Muscle of back (tissue), 11 donors: ENCODE results near the gene MLH3. TPM values are rescaled to one million over a fixed set of nuclear protein-coding genes. Genes with fewer than 3 reads are reported as not detected.
A peak's percentile ranks its signal among the peaks of the same experiment; 100 is the strongest.

ENCODE experiments used
- DNase-seq, 3 donors: peaks; one replicate each; pipeline versions ENCODE4 v3.0.0 to v3.0.0-alpha.2; 2013
- polyA plus RNA-seq, 10 donors: library from polyadenylated mRNA; unstranded; fragments of 120-200 nt; gene quantifications; one replicate each; pipeline ENCODE4 v1.2.1, GENCODE V29; 2013; ENCODE audit not compliant: insufficient read length in 10 of 10

Gene MLH3
- polyA plus RNA-seq, 10 donors, result 15.0 to 31.9 (median 20.7) TPM

DNA sequence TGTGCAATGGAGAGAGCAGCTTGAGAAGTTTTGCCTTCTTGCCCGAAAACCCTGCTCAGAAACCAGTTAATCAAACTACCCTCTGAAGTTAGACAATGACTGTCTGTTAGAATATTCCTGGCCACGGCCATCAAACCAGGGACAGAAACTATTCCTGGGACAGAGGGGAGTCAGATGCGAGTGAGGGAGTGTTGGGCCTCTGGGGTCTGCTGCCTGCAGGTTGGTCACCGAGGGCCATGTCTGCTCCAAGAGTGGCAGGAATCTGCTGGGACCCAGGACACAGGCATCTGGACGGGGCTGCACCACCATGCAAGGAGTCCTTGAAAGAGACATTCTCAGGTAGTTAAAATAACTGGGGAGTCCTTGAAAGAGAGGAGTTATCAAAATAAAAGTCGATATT lies 65.5 kb downstream of the MLH3 start:
- DNase-seq, result no peak

DNA sequence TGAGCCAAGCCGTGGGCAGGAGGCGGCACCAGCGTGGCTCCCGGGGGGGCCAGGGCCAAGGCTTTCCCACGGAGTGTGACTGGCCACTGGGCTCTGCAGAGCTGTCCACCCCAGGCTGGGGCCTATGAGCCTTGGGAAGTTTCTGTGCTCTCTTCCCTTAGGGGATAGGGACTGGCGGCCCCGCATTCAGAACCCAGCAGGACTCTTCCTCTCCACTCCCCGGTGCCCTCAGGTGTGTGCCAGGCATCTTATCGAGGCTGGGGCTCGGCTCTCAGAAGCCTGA lies 66.3 kb downstream of the MLH3 start:
- no peak for DNase-seq

DNA sequence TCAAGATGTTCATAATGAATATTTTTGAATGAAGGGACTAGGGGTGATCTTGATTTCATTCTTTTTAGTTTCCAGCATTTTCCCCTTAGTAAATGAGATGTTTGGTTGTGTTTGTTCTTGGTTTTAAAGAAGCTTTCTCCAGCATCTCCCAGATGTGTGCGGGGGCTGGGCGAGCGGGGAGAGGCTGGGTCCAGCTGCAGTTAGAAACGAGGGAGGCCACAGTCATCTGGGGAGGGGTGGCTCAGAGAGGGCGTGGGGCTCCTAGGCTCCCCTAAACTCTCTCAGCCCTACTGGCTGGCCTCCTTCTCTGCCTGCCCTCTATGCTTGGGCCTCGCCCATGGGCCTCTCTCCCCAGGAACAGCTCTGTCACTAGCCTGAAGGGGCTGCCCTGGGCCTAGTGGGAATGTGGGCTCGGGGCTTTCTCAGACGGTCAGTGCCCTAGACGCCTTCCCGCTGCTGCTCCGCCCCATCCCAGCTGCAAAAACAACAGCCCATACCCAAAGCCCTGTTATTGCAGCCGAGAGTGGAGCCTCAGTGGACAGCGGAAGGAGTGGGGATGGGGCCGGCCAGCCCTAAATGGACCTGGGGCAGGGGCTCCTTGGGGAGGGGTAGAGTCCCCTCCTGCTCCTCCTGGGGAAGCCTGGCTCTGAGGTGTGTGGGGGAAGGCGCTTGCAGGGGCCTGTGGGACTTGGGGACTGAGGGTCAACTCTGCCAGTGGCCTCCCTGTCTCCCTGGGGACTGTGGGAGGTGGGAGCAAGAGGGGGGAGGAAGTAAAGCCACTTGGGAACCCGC lies 66.8 kb downstream of the MLH3 start:
- peak in 1 of 3 donors; percentile 80 for DNase-seq

DNA sequence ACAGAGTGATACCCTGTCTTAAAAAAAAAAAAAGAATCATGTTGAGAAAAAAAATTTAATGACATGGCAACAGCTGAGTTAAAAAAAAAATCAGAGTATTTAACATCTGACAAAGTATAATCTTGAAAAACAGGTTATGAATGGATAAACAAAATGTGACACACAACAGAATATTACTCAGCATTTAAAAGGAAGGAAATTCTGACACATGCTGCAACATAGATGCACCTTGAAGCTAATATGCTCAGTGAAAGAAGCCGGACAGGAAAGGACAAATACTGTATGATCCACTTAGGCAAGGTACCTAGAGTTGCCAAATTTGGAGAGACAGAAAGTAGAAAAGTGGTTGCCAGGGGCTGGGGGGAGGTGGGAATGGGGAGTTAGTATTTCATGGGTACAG lies 67.9 kb downstream of the MLH3 start:
- DNase-seq, result no peak

DNA sequence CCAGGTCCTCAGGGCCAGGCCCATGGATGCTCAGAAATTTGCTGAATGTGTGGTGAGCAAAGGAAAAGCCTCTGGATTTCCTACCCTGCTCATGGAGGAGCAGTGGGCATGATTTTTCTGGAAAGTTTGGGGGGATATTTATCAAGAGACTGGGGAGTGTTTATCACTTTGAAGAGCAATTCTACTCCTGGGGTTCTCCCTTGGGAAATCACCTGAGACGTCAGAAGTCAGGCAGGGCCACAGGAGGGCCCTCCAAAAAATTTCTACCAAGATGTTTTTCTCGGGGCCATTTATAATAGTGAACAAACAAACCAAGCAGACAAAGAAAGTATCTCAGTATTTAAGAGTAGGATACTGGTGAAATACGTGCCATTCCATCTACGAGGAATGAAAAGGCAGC lies 68.6 kb downstream of the MLH3 start:
- DNase-seq, result no peak

DNA sequence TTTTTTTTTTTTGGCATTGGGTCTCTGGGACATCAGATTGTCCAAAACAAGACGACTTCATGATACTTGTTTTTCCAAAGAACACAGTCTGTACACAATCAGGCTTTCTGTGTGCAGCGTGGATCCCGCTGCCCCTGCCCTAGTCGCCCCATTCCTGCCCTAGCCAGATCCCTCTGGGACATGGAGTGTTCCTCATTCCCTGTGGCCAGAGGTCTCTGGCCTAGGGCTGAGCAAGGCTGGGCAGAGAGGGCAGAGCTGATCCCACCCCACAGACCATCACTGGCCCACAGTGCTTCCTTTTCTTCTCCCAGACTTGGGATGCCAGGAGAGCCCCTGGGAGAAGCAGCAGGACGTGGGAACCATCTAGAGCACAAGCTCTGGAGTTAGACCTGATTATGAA lies 69.4 kb downstream of the MLH3 start:
- DNase-seq, result peak in 1 of 3 donors; percentile 32

DNA sequence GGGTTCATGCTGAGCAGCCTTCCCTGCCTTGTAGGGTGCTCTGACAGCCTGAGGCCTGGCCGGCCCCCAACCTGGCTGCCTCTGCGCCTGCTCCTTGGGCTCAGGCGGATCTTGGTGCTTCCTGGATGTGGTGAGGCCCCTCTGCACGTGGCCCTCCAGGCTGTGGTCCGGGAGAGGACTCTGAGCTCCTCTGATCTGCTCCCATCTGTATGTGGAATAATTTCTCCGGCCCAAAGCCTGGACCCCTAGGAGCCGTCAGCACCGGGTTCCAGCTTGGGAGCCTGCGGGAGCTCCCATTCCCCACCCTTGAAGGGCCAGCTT lies 69.8 kb downstream of the MLH3 start:
- DNase-seq, result peak in 1 of 3 donors; percentile 48

DNA sequence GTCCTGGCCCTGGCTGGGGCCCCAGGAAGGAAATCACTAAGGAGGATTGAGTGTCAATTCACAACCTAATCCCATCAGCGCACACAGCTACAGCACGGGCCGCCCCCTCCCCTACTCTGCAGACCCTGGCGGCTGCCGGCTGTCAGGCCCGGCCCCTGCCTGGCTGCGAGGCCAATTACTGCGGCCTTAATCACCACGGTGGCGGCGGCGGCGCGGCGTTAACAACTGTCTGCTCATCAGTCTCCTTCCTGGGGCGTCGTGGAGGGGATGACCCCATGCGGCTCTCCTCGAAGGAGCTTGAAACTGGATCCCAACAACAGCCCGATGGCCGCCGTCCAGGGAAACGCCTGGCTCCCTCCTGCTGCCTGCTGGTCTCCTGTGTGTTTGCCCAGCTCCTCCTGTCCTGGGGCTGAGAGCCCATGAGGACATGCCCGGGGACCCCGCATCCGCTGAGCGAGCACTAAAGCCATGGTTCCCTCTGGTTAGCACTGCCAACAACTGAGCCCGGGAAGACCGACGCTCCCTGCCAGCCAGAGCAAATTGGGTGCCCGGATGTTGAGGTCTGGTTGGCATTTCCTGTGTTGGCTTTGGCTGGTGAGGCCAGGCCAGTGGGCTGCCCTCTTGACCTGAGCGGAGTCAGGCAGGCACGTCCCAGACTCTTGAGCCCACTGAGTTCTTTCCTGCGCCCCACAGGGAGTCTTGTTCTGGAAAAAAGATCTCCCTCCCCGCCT lies 70.4 kb downstream of the MLH3 start:
- DNase-seq, result peak in 2 of 3 donors; percentile 36 to 75

DNA sequence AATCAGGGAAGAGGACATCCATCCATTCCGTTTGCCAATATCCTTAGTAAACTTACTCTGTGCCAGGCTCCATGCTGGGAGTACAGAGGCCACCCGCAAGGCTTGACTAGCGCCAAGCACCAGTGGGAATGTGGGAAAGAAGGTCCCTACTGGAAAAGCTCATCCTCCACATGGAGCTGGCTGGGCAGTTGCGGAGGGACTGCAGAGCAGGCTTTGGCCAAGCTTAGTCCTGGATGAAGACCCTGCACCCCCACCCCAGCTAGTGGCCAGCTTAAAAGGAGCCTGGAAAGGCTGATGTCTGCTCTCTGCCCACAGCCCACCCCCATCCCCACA lies 70.9 kb downstream of the MLH3 start:
- no peak for DNase-seq

DNA sequence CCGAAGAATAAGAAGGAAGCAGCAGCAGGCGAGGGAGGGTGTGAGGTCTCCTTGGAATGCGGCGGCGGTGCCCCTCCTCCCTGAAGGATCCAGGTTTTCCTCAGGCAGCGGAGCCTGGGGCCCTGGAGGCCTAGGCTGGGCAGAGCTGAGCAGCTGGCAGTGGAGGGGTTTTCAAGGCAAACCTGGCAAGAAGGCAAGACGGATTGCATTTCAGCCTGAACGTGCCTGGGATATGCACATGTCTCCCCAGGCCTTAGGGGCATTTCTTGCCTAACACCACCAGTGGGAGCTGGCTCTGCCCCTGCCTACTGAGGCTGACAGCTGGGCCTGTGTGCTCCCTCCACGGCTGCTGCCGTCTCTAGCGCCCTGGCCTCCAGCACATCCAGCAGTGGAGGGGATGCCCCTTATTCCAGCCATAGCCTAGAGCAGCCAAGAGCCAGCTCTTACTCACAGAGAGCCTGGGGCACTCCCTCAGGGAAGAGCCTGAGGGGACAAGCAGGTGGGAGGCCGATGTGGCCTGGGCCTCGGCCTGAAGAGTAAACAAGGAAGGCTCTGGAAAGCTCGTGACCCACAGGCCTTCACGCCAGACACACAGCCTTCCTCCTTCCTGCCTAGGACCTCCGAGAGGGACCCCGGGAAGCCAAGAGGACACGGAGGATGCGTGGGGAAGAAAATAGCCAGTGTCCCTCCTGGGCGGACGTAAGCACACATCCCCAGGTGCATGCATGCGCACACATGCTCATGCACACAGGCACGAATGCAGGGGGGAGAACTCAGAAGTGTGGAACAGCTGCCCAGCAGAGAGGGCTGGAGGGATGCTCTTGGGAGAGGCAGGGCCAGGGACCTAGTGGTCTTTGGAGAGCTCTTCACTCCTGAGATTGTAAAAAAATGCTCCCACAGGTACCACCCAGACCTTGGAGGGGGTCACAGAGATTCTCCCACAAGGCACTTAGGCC lies 71.5 kb downstream of the MLH3 start:
- peak; percentile 76 to 80 (median 77) for DNase-seq

DNA sequence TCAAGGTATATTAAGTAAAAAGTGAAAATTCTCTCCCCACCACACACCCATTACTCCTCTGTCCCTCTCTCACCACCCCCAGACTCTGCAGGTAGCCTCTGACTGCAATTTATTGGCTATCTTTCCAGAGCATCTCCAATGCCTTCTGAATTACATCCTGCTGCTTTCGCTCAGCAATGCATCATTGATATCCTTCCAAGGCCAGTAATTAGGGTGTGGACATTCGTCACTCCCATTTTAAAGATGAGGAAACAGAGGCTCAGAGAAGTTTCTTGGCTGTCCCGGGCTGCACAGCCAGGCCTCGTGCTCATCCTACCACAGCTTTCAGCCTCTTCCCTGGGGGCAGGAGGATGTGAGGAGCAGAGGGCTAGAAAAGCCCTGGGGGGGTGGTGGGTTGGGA lies 72.2 kb downstream of the MLH3 start:
- no peak for DNase-seq

DNA sequence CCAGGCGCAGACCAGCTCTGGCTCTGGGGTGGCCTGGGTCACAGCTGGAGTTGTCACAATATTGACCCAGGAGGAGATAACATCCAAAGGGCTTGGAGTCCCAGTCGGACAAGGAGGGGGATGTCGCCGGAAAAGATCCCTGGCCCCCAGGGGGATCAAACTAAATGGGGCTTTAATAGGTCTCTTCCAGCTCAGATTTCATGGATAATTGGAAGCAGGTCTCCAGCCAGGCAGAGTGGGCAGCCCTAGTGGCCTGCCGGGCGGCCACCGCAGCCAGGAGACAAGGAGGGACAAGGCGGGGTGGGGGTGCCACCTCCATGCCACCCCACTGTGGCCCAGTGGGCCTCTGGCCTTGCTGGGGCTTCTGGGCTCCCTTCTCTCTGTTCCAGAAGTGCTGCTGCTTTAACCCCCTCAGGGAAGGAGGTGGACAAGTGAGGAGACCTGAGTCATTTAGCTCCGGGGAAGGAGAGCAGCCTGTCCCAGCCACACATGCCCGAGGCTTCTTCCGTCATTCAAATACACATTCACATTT lies 72.8 kb downstream of the MLH3 start:
- peak in 1 of 3 donors; percentile 22 for DNase-seq

DNA sequence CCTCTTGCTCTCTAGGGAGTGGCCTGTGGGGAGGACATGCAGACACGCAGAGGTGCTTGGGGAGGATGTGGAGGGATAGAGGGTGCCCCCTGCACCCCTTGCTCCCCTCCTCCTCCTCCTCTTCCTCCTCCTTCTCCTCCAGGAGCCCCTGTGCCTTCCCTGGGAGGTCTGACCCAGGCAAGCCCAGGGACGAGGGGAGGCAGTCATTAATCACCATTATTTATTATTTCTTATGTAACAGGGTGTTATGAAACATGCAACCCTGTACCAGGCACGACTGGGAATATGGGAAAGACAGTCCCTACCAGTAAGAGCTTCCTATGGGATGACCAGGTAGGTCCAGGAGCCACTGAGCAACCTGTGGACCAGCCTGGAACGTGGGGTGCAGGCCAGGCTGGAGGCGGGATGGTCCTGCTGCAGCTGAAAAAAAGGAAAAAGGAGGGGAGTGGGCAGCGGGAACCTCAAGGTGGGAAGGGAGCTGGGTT lies 73.3 kb downstream of the MLH3 start:
- DNase-seq, result no peak

DNA sequence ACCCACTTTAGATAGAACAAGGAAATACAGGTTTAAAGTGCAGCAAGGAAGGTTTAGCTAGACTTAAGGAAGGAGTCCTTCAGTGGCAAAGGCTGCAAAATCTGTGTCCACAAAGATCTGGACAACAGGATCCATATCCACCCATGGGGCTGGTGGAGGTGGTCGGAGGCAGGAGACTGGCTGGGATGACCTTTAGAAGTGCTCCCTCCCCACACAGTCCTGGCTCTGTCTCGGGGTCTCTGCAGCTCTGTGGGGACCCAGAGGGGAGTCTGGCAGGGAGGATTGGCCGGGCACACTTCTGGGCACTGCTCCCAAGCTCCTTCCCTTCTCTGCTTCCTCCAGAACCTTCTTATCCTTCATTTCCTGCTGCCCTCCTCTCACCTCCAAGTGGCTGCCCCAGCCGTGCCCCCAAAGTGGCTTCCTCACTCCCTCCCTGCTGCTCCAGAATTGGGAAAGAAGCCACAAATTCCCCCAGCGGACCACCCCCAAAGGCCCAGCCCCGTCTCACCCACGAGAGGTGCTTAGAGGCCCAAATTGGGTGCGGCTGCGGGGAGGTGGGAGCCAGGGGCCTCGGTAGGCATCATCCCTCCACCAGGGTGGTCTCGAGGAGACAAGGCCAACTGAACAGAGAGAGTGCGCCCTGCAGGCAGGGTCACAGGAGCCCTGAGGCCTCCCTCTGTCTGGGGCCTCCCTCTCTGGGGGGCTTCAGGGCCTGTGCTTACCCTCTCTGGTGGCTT lies 73.9 kb downstream of the MLH3 start:
- no peak for DNase-seq

DNA sequence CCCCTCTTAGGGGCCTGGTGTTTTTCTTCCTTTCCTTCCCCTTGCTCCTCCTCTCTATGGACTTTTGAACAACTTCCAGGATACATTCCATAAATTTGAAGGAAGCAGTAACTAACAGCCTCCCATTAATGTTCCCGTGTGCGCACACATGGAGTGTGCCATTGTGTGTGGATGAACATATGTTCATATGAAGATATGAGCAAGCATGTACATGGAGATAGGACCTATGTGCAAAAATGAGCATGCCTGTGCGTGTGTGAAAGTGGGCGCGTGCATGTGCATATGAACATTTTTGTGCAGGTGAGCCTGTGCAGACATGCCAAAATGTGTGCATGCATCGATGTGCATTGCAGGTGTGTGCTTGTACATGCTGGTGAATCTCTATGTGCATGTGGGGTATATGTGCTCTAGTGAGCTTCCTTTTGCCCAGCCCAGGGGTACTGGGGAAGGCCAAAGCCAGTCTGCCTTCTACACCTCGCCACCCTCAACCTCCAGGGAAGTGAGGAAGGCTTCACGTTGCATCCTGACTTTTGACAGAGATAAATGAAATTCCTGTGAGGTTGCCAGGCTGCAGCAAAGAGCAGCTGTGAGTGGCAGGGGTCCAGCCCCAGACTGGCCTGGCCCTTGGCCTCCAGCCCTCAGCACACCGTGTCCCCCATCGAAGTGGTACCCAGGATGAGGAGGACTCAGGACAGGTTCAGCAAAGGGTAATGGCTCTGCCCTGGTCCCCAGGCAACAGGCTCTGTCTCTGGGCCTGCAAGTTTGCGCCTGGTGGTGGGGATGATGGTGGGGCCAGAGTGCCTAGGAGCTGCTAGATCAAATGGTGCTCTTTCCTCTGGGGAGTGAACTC lies 74.8 kb downstream of the MLH3 start:
- DNase-seq, result no peak

DNA sequence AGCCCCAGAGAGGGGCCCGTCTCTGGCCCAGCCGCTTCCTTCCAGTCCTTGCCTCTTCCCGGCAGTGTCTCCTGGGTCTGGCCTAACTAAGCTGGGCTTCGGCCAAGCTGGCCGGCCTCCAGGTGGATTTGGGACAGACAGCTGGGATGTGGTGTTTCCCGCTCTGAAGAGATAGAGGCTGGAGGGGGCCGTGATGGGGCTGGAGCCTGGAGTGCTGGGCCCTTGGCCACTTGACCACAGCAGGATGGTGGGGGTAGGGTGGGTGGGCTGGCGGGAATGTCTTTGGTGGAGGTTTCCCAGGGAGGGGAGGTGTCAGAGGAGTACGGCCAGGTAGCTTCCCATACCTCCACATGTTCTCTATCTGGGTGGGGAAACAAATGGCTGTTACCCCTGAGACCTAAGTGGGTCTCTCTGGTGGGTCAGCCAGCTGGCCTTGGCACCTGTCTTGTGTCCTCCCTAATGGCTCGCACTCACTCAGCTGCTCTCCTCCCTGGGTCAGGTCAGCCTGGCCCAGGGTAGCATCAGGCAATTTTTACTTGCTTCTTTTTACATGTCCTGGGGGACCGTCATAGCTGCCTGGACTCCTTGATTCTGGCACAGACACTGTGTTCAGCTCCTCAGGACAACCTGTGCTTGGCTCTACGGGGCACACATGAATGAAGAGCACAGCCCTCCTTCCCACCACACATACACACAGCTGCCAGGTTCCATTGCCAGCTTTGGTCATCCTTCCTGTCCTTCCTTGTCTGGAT lies 76.0 kb downstream of the MLH3 start:
- DNase-seq, result peak; percentile 74 to 96 (median 91)

DNA sequence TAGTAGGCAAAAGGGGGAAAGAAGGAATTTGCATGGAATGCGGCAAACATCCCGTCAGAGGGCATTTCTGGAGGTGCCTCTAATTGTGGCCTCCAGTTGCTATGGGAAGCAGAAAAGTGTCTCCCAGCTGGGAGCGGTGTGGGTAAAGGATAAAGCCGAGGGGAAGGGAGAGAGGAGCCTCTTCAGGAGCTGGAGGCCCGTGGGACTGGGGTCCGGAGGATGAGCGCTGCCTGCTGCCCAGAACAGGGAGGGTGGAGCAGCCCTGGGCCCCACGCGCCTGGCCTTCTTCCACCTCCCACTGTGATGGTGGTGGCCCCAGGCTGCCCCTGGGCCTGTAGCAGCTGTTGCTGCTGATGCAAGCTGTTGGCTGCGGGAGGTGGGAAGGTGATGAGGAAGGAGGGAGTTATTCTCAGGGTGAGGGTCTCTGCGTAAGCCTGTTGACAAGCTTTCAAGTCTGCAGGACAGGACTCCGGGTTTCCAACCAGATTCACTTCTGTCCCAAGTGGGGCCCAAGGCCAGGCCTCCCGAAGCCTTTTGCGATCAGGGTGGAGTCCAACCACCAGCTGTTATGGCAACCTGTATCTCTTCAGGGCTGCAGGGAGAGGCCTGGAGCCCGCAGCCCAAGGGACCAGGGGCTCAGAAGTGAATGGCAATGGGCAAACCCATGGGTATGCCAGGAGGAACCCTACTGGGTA lies 76.8 kb downstream of the MLH3 start:
- DNase-seq, result peak; percentile 49 to 94 (median 72)

DNA sequence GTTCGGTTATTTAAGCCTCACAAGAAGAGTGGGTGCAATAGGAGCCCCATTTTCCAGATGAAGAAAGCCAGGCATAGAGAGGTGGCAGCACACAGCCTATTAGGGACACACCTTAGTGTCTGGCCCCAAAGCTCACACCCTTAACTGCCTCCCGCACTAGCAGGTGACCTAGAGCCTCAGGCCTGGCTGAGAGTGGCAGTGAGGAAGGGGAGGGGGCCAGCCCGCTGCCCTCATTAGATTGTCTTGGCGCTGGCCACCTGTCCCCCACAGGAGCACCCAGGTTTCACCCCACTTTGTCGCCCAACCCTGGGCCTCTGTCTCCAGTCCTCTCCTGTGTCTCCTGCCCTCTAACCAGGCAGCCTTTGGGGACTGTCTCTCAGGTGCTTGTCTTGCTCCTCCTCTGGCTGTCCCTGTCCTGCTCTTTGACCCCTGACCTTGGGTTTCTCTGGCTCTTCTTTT lies 77.3 kb downstream of the MLH3 start:
- DNase-seq, result no peak
